NCI-H748 treated with DMSO at 0.1 percent for 48 hours (cell line): Measurements from ENCODE around the gene TOM1L2.

Experiments
- DNase-seq: peaks from one replicate; lab custom pipeline; 2025; lab: John Stamatoyannopoulos, UW

The TOM1L2 gene

DNA sequence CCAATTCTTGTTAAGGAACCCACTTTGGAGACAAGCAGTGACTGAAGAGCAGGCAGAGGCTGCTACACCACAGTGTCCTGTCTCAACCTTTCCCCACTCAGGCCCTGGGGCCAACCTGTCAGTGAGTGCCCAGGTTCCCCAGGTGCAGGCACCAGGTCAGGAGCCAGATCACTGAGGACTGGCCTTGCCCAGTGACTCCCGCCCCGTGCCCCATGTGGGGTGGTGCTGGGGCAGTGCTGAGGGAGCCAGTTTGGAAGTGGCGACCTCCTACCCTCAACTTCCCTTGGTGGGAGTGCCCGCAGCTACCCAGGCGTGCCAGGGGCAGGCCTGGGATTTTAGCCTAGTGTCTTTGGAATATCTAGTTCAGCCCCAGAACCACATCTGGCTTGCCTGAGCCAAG, 164.8 kb downstream of the TOM1L2 start:
- DNase-seq: no peak

DNA sequence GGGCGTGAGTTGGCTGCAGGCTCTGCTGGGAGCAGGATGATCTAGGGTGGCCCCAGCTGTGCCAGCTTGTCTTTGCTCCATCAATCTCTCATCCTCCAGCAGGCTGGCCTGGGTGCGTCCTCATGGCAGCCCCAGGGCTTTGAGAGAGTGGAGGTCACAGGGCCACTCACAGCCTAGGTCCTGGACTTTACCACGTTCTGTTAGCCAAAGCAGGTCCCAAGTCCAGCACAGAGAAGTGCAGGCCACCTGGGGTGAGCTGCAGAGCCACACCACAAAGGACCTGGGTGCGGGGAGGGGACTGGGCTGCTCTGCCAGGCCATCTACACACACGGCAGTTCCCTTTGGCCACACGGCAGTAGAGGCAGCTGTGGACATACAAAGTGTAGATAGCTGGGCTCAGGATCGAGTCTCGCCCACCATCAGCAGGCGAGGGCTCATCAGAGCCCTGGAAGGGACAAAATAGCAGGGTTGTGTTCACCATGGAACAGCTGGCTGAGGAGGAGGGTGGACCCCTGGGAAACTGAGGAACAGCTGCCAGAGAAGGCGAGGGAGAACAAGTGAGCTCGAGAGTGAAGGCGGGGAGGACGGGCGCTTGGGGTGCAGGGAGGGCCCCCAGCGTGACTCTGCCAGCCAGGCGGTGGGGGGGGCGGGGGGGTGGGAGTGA, 165.5 kb downstream of the TOM1L2 start:
- DNase-seq: no peak

DNA sequence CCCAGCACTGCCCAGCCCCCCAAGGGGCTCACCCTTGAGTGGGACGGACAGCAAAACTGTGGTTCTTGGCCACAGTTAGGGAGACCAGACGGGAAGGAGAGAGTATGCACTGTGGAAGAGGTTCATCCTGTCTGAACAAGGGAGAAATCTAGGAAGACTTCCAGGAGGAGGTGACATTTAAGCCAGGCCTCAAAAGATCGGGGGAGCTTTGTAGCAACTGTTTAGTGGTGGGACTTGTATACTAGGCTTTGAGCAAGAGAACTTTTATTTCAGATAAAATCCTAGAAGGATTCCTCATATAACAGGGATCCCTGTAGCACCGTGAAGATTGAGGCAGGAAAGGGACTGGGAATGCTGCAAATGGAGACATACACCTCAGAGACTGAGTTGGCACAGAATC, 166.2 kb downstream of the TOM1L2 start:
- no peak for DNase-seq

DNA sequence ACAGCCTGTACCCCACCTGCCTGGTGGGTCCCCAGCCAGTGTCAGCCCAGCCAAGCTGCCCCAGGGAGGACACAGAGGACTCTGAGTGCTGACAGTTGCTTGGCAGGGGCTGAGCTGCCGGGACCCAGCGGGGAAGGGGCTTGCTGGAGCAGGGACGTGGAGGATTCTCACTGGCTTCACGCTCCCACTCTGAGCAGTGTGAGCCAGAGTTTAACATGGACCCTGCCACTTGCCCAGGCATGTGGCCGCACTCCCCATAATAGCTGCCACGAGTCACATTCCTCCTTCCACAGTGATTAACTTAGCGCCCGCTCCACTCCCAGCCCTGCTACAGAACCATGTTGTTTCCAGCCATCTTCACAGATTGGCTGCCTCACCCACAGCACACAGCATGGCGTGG, 166.6 kb downstream of the TOM1L2 start:
- DNase-seq: no peak

DNA sequence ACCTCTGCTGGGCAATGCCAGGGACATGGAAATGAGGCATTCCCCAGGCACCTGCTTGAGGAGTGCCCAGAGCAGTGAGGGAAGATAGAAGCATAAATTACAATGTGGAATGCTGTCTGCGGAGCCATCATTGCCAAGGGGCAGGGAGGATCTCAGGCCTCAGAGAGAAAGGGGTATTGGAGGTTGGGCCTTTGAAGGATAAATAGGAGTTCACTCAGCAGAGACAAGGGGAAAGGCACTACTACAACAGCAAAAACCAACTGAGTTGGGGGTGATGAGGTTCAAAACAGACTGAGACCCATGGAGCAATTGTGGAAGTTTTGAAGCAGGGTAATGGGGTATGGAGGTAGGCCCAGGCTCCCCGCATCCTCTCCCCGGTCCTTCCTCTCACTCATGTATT, 168.2 kb downstream of the TOM1L2 start:
- DNase-seq: no peak

DNA sequence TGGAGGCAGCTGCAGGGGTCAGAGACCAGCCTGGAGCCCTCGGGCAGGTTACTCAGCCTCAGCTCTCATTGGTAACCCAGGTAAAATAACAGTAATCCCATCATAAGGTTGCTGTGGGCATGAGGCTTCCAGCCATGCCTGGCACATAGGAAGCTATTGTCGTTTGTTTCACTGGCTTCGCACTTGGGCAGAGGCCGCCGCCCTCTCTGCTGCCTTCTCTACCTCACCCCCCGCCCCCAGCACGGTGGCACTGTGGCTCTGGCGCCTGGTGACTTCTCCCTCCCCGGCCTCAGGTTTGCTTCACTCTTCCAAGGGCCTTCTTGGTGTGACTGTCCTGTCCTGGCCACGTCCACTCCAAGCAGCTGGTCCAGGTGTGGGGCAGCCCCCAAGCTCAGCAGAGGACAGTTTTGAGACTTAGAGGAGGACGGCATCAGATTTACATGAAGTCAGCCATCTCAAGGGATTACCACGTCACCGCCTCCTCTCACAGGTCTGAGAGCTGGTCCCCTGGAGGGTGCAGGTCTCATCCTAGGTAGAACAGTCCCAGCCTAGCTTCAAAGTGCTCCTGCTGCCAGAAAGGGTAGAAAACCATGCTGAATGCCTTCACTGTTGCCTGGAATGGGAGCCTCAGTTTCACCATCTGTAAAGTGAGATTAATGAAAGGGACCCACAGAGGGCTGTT, 170.3 kb downstream of the TOM1L2 start:
- no peak for DNase-seq

DNA sequence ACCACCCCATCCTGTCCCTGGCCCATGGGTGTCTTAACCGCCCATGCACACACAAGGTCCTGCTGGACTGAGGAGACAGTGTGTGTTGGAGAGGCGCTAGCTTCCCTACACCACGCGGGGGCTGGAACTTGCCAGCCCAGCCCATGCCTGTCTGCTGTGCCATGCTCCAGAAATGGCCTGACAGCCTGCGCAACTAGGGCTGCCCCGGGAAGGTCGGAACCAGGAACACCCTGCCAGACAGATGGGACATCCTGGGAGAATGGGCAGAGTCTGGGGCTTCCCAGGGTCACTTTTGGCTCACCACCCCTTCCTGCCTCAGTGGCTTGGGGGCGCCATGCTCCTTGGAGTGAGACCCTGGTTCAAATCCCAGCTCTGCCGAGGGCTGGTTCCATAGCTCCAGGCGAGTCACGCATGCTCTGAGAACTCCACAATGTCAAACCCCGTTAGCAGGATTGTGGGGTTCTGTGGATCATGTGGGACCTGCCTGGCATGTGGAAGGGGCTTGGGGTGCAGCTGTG, 171.6 kb downstream of the TOM1L2 start:
- DNase-seq: no peak

DNA sequence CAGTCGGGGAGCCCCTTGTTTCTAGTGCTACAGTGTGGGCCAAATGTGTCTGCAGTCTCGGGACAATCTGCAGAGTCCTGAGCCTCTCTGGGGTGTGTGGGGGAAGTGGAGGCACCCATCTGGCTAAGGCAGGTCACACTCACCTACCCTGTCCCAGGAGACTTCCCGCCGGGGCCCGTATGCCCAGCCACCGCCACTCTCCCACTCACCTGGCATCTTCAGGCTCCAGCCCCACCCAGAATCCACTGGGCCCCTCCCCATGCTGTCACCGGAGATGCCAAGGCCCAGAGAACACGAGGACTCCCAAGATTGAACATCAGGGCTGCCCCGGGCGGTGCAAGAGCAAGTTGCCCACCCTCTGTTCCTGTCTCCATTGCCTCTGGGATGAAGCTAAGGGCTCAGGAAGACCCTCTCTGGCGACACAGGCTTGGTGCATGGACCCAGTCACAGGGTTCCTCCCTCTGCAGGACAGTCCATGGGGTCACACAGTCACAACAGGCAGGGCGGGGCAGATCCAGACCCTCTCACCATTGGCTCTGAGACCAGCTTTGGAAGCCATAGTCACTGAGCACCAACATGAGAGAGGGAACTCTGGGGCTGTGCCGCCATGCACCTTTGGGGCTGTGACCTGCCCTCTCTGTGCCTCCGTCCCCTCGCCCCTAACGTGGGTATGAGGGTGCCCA, 173.5 kb downstream of the TOM1L2 start:
- DNase-seq: no peak

DNA sequence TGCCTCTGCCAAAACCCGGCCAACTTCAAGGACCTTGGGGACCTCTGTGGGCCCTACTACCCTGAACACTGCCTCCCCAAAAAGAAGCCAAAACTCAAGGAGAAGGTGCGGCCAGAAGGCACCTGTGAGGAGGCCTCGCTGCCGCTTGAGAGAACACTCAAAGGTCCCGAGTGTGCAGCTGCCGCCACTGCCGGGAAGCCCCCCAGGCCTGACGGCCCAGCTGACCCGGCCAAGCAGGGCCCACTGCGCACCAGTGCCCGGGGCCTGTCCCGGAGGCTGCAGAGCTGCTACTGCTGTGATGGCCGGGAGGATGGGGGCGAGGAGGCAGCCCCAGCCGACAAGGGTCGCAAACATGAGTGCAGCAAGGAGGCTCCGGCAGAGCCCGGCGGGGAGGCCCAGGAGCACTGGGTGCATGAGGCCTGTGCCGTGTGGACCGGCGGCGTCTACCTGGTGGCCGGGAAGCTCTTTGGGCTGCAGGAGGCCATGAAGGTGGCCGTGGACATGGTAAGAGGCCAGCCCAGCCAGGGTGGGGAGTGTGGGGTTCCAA, 174.1 kb downstream of the TOM1L2 start:
- DNase-seq: no peak

DNA sequence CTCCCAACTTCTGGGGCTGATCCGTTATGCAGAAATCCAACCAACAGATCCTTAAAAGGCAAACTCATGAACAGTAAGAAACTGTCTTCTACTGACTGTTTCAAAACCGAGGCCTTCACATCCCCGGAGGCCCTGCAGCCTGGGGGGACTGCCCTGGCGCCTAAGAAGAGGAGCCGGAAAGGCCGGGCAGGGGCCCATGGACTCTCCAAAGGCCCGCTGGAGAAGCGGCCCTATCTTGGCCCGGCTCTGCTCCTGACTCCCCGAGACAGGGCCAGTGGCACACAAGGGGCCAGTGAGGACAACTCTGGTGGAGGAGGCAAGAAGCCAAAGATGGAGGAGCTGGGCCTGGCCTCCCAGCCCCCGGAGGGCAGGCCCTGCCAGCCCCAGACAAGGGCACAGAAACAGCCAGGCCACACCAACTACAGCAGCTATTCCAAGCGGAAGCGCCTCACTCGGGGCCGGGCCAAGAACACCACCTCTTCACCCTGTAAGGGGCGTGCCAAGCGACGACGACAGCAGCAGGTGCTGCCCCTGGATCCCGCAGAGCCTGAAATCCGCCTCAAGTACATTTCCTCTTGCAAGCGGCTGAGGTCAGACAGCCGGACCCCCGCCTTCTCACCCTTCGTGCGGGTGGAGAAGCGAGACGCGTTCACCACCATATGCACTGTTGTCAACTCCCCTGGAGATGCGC, 174.9 kb downstream of the TOM1L2 start:
- DNase-seq: no peak

DNA sequence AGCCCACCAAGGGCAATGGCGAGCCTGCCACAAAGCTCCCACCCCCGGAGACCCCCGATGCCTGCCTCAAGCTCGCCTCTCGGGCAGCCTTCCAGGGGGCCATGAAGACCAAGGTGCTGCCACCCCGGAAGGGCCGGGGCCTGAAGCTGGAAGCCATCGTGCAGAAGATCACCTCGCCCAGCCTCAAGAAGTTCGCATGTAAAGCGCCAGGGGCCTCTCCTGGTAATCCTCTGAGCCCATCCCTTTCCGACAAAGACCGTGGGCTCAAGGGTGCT, 175.5 kb downstream of the TOM1L2 start:
- DNase-seq: no peak

DNA sequence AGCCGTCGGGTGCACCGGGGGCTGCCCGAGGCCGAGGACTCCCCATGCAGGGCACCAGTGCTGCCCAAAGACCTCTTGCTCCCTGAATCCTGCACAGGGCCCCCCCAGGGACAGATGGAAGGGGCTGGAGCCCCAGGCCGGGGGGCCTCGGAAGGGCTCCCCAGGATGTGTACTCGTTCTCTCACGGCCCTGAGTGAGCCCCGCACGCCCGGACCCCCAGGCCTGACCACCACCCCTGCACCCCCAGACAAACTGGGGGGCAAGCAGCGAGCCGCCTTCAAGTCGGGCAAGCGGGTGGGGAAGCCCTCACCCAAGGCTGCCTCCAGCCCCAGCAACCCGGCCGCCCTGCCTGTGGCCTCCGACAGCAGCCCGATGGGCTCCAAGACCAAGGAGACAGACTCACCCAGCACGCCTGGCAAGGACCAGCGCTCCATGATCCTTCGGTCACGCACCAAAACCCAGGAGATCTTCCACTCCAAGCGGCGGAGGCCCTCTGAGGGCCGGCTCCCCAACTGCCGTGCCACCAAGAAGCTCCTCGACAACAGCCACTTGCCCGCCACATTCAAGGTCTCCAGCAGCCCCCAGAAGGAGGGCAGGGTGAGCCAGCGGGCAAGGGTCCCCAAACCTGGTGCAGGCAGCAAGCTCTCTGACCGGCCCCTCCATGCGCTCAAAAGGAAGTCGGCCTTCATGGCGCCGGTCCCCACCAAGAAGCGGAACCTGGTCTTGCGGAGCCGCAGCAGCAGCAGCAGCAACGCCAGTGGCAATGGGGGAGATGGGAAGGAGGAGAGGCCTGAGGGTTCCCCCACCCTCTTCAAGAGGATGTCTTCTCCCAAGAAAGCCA, 176.0 kb downstream of the TOM1L2 start:
- DNase-seq: no peak

DNA sequence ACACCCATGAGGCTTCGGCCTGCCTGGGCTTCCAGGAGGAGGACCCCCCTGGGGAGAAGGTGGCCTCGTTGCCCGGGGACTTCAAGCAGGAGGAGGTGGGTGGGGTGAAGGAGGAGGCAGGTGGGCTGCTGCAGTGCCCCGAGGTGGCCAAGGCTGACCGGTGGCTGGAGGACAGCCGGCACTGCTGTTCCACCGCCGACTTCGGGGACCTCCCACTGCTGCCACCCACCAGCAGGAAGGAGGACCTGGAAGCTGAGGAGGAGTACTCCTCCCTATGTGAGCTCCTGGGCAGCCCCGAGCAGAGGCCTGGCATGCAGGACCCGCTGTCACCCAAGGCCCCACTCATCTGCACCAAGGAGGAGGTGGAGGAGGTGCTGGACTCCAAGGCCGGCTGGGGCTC, 176.9 kb downstream of the TOM1L2 start:
- DNase-seq: no peak

DNA sequence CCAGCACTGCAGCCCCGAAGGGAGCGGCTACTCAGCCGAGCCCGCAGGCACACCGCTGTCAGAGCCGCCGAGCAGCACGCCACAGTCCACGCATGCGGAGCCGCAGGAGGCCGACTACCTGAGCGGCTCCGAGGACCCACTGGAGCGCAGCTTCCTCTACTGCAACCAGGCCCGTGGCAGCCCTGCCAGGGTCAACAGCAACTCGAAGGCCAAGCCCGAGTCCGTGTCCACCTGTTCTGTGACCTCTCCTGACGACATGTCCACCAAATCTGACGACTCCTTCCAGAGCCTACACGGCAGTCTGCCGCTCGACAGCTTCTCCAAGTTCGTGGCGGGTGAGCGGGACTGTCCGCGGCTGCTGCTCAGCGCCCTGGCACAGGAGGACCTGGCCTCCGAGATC, 177.8 kb downstream of the TOM1L2 start:
- DNase-seq: no peak
